ENCODE results near the gene LRMDA. TPM values are rescaled to one million over a fixed set of nuclear protein-coding genes. Genes with fewer than 3 reads are reported as not detected.

Gene LRMDA
- polyA plus RNA-seq, 3 donors = 39.8 to 59.6 (median 56.4) TPM

DNA sequence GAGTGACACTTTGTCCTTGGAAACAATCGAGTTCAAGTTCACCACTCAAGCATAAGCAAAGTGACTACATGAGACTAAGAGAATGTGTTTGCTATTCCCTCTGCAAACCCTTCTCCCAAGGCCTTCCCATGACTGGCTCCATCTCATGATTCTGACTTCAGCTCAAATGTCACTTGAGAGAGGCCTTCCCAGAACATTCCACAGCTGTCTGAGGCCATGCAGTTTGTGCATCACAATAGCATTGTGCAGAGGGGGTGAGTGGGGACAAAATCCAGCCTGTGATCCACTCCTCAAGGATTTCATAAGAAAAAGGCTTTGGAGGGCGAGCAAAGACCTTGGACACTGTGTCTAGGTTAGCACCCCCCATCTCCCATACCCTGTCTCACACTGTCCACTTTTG, 6.9 kb upstream of the LRMDA start:
- no peak overlapping the region for H3K4me2 ChIP-seq (replicated peaks; ENCODE audit: extremely low read depth, low read length, poor library complexity, severe bottlenecking)
- no peaks in the 10 kb centered on the region for H3K27me3 ChIP-seq (ENCODE audit: control insufficient read depth in 2 of 2, insufficient read depth in 2 of 2, low read length in 2 of 2)
- H3K27ac ChIP-seq (ENCODE audit: low read depth in 1 of 2, low read length in 2 of 2) = no peak overlapping the region
- no CpG with 5 or more reads among the region's 2 CpGs for WGBS (ENCODE audit: insufficient coverage)
- no peak overlapping the region for H3K4me3 Mint-ChIP-seq
- H3K27me3 Mint-ChIP-seq (ENCODE audit: low read depth in 3 of 3) = peaks cover 2 to 4% (median 2%) of the 10 kb centered on the region in 3 donors
- H3K9me3 Mint-ChIP-seq = no peaks in the 10 kb centered on the region
- H3K36me3 Mint-ChIP-seq = peaks cover 0 to 1% of the 10 kb centered on the region in 2 donors
- peaks cover 30 to 32% of the 10 kb centered on the region in 2 donors for H3K4me1 ChIP-seq (ENCODE audit: control insufficient read depth in 1 of 2, insufficient read depth in 2 of 2, low read length in 2 of 2)
- H3K36me3 ChIP-seq (replicated peaks in 1 of 2; ENCODE audit: control insufficient read depth in 1 of 2, insufficient read depth in 2 of 2, low read length in 2 of 2) = no peaks in the 10 kb centered on the region
- H3K4me3 ChIP-seq (replicated peaks in 1 of 3; ENCODE audit: low read depth in 2 of 3, low read length in 3 of 3) = no peak overlapping the region
- H2AFZ ChIP-seq (ENCODE audit: insufficient read depth, low read depth, low read length, poor library complexity, severe bottlenecking) = no peak overlapping the region
- no peak for DNase-seq
- no peaks in the 10 kb centered on the region for H3K9me3 ChIP-seq (replicated peaks in 1 of 2; ENCODE audit: control insufficient read depth in 1 of 2, insufficient read depth in 1 of 2, low read length in 2 of 2)
- no peak overlapping the region for H3K9ac ChIP-seq (ENCODE audit: insufficient read depth, low read length, poor library complexity, severe bottlenecking)
- H3K79me2 ChIP-seq (ENCODE audit: insufficient read depth, low read length) = peaks cover 3% of the 10 kb centered on the region
- no peaks in the 10 kb centered on the region for H4K20me1 ChIP-seq (ENCODE audit: insufficient read depth, low read length)
- H3K27ac Mint-ChIP-seq = no peak overlapping the region
- H3K4me1 Mint-ChIP-seq = peaks cover 27% of the 10 kb centered on the region
- TF ChIP-seq CTCF (IDR thresholded peaks at IDR 0.05) = no peak
- intact Hi-C loops (cut with micrococcal nuclease) = no loop called here

- no peak for TF ChIP-seq CTCF (IDR thresholded peaks at IDR 0.05)
- Histone ChIP-seq H2AFZ (ENCODE audit: insufficient read depth, low read depth, low read length, poor library complexity, severe bottlenecking) (no peak overlapping the region), H3K36me3 (replicated peaks in 1 of 2; ENCODE audit: control insufficient read depth in 1 of 2, insufficient read depth in 2 of 2, low read length in 2 of 2) (no peaks in the 10 kb centered on the region), H3K4me2 (replicated peaks; ENCODE audit: extremely low read depth, low read length, poor library complexity, severe bottlenecking) (no peak overlapping the region), H3K4me3 (replicated peaks in 1 of 3; ENCODE audit: low read depth in 2 of 3, low read length in 3 of 3) (no peak overlapping the region), H3K27me3 (ENCODE audit: control insufficient read depth in 2 of 2, insufficient read depth in 2 of 2, low read length in 2 of 2) (no peaks in the 10 kb centered on the region), H3K4me1 (ENCODE audit: control insufficient read depth in 1 of 2, insufficient read depth in 2 of 2, low read length in 2 of 2) (peaks cover 39 to 41% of the 10 kb centered on the region in 2 donors), H3K9me3 (replicated peaks in 1 of 2; ENCODE audit: control insufficient read depth in 1 of 2, insufficient read depth in 1 of 2, low read length in 2 of 2) (no peaks in the 10 kb centered on the region), H3K79me2 (ENCODE audit: insufficient read depth, low read length) (peaks cover 3% of the 10 kb centered on the region), H4K20me1 (ENCODE audit: insufficient read depth, low read length) (no peaks in the 10 kb centered on the region), H3K27ac (ENCODE audit: low read depth in 1 of 2, low read length in 2 of 2) (no peak overlapping the region), H3K9ac (ENCODE audit: insufficient read depth, low read length, poor library complexity, severe bottlenecking) (no peak overlapping the region)
- Mint-ChIP-seq H3K9me3 (no peaks in the 10 kb centered on the region), H3K27ac (no peak overlapping the region), H3K27me3 (ENCODE audit: low read depth in 3 of 3) (peaks cover 2 to 4% (median 2%) of the 10 kb centered on the region in 3 donors), H3K4me1 (peaks cover 36% of the 10 kb centered on the region), H3K4me3 (no peak overlapping the region), H3K36me3 (peaks cover 0 to 1% of the 10 kb centered on the region in 2 donors)
- intact Hi-C loops (cut with micrococcal nuclease) = no loop called here
- DNase-seq = no peak
- WGBS (ENCODE audit: insufficient coverage) = 92% methylated on average over 2 of the region's 6 CpGs
These were observed 5.9 kb upstream of the LRMDA start for GRCh38 chr10:75425291-75426079.

Measured in CD14-positive monocyte (primary cell).